Daoy (cell line): ENCODE data around the gene TMED4. TPM values are rescaled to one million over a fixed set of nuclear protein-coding genes. Genes with fewer than 3 reads are reported as not detected.
"Not testable (repeated sequence)": the region's sequence is repeated elsewhere in the genome, so short reads cannot be mapped to it uniquely, and the experiment has no call there.

ENCODE experiments used
- DNase-seq: peaks from one replicate; pipeline ENCODE4 v3.0.0-alpha.2; 2015; ENCODE audit warnings: low read depth
- total RNA-seq: library from RNA; depleted of rRNA; stranded (reverse); fragments of >200 nt; shearing (Covaris generic); gene quantifications from 2 replicates; pipeline ENCODE4 v1.2.3, GENCODE V29; 2014

The TMED4 gene
- total RNA-seq, 1 experiment from 2014 or later: 237 TPM

- no peak for DNase-seq
Observed at GRCh38 chr7:44568771-44569560, 13.1 kb downstream of the TMED4 start.

DNA sequence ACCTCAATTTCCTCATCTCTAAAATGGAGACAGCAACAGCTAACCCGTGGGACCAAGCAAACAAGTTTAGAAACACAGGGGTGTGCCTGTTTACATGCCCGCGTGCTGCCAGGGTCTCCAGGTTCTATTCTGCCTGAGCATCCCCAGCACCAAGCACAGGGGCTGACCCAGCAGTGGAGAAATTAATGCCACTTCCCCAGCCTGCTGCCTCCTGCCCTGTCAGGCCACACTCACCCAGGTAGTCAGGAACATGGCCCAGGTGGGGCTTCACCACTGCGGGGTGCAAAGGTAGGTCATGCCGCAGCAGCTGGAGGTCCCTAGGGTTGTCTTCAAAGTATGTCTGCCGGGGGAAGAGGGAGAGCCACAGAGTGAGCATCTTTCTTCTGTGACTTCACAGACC, 14.1 kb downstream of the TMED4 start:
- DNase-seq: no peak

- no peak for DNase-seq
Observed at GRCh38 chr7:44566680-44567079, 15.4 kb downstream of the TMED4 start.

DNA sequence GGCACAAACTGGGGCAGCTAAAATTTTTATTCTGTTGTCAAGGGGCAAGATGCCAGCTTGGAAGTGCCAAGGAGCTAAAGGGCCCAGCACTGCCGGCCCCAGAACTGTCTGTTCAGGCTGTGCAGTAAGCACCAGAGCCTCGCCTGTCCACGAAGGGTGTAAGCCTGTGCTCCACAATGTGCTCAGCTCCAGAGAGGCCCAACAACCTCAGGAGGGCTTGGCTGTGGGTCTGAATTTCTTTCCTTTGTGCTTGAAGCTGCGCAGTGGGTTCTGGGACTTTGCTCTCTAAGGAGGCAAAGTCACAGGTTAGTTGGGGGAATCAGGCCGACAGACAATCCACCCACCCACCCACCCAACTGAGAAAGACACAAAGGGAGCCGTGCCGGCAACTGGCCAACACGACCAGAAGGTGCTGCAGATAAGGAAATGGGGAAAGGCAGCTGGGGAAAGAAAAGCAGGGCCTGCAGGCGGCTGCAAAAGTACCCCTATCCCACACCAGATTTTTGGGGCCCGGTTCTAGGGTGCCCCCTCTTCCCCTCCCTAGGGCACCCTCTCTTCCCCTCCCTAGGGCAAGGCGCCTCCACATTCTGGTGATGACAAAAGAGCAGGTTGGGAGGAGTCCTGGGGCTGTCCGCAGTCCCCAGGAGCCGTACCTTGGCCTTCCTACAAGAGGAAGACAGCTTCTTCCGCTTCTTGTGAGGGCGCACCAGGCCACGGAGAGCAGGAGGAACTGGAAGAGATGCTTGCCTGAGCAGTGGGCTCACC, 16.1 kb downstream of the TMED4 start:
- DNase-seq: no peak

- DNase-seq: peak; percentile 83
Observed at GRCh38 chr7:44565097-44565794, 16.8 kb downstream of the TMED4 start.

- DNase-seq: no peak
Observed at GRCh38 chr7:44564606-44565005, 17.4 kb downstream of the TMED4 start.

GRCh38 chr7:44563171-44563679, 18.8 kb downstream of the TMED4 start:
- peak; percentile 16 for DNase-seq

DNA sequence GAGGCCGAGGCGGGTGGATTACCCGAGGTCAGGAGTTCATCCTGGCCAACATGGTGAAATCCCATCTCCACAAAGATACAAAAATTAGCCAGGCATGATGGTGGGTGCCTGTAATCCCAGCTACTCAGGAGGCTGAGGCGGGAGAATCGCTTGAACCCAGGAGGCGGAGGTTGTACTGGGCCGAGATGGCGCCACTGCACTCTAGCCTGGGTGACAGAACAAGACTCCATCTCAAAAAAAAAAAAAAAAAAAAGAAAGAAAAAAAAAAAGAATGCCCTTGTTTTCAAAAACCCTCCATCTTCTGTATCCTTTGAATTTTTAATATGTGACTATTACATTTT, 19.4 kb downstream of the TMED4 start:
- not testable (repeated sequence) for DNase-seq

DNA sequence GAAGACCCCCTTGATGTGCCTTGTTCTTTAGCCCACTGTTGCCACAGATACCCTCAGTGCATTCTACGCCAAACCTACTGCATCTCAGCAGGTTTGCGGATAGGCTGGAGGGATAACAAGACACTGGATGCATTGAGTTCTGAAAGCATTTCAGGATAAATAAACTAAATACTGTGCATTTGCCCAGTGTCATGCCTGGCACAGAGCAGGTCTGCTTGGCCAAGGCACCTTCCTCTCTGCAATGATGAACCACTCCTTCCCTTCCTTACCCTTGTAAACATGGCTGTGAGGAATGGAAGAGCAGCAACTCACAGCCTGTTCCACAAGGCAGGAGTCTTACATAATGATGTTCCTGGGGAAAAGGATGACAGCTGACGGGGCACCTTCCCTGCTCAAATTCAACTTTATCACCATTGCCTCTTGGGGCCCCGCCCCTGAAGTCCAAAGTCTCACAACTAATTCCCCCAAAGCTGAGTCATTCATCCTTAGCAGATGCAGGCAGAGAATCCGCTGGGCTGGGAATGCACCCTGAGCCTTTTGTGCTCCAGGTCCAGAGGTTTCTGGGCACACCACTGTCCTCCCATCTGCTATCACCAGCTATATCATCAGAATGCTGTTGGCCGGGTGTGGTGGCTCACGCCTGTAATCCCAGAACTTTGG, 19.9 kb downstream of the TMED4 start:
- peak; percentile 86 for DNase-seq

DNA sequence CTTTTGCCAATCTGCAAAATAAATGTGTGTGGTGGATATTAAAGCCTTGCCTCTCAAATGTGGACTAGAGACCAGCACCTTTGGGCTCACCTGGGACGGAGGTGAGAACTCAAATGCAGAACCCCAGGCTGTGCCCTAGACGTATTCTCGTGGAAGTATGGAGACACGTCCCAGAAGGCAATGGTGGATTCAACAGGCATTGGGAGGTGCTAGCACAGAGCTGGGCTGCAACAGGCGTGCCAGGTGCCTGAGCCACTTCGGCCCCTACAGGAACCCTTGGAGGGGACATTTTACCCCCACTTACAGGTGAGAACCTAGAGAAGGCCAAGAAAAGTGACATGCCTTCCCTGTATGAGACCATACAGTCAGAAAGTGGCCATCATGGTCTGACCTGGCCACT, 20.6 kb downstream of the TMED4 start:
- DNase-seq: no peak

GRCh38 chr7:44559485-44559884, 22.5 kb downstream of the TMED4 start:
- DNase-seq: no peak

DNA sequence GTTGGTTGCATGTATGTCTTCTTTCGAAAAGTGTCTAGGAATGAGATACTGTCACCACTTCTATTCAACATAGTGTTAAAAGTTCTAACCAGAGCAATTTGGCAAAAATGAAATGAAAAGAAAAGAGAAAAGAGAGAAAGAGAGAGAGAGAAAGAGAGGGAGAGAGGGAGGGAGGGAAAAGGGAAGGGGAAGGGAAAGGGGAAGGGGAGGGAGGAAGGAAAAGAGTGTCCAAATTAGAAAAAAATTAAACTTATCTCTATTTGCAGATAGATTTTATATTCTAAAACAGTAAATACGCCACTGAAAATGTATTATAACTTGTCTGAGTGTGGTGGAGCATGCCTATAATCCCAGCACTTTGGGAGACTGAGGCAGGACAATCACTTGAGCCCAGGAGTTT, 24.5 kb downstream of the TMED4 start:
- DNase-seq: no peak

GRCh38 chr7:44555350-44555749, 26.7 kb downstream of the TMED4 start:
- no peak for DNase-seq

- not testable (repeated sequence) for DNase-seq
Observed at GRCh38 chr7:44552473-44553005, 29.5 kb downstream of the TMED4 start.

DNA sequence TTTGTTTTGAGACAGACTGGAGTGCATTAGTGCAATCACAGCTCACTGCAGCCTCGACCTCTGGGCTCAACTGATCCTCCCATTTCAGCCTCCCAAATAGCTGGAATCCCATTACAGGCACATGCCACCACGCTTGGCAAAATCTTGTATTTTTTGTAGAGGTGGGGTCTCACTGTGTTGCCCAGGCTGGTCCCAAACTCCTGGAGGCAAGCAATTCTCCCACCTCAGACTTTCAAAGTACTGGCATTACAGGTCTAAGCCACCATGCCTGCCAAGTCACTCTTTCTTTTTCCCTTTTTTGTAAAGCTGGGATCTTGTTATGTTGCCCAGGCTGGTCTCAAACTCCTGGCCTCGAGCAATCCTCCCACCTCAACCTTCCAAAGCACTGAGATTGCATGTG, 32.6 kb downstream of the TMED4 start:
- DNase-seq: no peak

- DNase-seq: no peak
Observed at GRCh38 chr7:44548893-44549292, 33.1 kb downstream of the TMED4 start.

- peak; percentile 34 for DNase-seq
Observed at GRCh38 chr7:44547536-44548231, 34.3 kb downstream of the TMED4 start.

GRCh38 chr7:44541876-44542610, 40.0 kb downstream of the TMED4 start:
- peak; percentile 10 for DNase-seq

DNA sequence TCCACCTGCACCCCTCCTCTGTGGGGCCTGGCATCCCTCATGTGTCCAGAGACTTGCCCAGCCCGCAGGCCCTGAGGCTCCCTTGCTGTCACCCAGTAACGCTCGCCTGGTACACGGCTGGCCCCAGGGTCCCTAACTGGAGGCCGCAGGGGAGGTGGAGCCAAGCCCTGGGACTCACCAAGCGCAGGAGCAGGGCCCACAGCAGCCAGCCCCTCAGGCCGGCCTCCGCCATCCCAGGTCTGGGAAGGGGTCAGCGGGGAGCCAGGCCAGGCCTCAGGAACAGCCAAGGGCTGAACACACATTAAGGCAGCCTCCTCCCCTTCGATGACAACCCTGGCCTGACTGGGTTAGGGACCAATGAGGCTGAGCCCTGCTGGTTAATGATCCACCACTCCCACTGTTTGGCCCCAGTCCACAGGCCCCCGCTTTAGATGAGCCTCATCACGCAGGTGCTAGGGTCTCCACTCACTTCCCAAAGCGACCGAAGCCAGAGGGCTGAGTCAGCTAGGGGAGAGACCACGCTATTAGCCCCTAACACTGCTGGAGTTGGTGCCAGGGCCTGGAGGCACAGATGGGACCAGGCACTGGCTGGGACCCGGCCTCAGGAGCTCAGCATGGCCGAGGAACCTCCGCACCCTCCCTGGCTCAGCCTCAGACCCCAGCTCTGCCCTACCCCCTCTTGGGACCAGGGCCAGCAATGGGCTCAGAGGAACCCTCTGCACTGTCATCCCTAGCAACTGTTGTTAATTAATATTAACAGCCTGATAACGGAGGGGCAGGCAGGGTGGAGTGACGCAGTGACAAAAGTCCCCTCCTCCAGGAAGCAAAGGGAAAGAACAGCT, 40.8 kb downstream of the TMED4 start, which contains the start of gene NPC1L1:
TSS of gene NPC1L1 (minus strand) at position 303 of the 842 bp plus-strand sequence. CDS start at position 232, 71 bp downstream.
- no peak for DNase-seq
